Activated CD4-positive, CD25-positive, alpha-beta regulatory T cell treated with anti-CD3 and anti-CD28 coated beads, Interleukin-2, amount 50 U/mL, for 72 hours (primary cell): ENCODE results near the gene PPP1R3E.

Experiments
- DNase-seq: peaks from one replicate; pipeline ENCODE4 v3.0.0; 2021

PPP1R3E gene

DNA sequence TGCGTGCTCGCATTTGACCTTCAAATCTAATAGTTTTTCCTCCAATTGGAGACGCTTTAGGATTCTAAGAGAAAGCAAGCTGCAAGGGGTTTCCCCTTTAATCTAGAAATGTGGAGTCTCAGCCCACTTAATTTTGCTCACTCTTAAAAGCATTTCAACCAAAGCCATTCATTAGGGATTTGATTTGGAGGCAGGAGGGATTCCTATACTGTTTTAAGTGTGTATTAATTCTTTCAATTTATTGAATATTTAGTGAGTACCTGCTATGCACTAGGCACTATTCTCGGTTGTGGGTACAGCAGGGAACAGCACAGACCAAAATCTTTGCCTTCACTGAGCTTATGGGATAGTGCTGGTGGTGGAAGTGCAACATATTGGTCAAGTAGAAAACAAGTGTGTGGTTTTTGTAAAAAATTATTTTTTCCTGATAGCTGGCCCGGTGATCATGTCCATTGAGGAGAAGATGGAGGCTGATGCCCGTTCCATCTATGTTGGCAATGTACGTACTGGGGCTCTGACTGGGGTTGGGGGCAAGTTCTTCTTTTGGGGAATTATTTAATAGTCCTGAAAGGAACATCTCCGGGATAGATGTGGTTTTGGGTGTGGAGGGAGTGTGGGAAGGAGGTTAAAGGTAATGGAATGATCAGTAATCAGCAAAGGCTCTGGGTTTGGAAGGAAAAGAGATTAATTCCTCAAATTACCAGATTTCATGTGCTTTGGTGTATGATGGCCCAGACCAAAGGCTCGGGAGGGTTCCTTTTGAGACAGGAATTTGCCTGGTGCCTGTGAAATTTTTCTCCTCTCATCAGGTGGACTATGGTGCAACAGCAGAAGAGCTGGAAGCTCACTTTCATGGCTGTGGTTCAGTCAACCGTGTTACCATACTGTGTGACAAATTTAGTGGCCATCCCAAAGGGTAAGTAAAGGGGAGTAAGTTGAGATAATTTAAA is 20.2 kb upstream of the PPP1R3E start:
- no peak for DNase-seq

DNA sequence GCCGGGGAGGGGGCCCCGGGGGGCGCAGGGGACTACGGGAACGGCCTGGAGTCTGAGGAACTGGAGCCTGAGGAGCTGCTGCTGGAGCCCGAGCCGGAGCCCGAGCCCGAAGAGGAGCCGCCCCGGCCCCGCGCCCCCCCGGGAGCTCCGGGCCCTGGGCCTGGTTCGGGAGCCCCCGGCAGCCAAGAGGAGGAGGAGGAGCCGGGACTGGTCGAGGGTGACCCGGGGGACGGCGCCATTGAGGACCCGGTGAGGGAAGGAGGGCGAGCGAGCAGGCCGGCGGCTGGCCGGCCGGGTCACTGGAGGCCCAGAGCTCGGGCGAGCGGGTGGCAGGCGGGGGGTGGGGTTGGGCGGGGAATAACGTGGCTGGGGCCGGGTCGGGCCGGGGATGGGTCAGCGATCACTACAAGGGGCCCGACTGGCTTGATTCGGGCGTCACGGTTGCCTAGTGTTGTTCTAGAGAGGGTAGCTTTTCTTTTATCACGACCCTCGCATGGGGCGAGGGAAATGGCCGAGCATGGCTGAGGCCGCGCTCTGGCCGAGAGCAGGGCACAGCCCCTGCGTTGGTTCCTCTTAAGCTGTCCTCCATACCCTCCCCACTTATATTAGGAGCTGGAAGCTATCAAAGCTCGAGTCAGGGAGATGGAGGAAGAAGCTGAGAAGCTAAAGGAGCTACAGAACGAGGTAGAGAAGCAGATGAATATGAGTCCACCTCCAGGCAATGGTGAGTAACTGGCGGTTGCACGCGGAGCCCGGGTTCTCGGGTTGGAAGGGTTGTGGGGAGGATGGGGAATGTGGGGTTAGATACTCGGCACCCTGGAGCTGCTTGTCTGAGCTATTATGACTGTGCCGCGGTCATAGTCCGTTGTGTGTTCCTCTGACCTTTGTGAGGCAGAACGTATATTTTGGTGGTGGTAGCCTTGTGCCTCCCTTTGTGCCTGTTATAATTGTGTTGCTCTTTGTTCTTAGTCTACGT is 19.2 kb upstream of the PPP1R3E start:
- DNase-seq = peak; percentile 68

- peak; percentile 94 for DNase-seq
These were observed 18.2 kb upstream of the PPP1R3E start, which contains the start of gene PABPN1 for GRCh38 chr14:23320584-23321571. Gene PABPN1 (plus strand): TSS chr14:23321457. CDS start chr14:23321470, 13 bp downstream.

DNA sequence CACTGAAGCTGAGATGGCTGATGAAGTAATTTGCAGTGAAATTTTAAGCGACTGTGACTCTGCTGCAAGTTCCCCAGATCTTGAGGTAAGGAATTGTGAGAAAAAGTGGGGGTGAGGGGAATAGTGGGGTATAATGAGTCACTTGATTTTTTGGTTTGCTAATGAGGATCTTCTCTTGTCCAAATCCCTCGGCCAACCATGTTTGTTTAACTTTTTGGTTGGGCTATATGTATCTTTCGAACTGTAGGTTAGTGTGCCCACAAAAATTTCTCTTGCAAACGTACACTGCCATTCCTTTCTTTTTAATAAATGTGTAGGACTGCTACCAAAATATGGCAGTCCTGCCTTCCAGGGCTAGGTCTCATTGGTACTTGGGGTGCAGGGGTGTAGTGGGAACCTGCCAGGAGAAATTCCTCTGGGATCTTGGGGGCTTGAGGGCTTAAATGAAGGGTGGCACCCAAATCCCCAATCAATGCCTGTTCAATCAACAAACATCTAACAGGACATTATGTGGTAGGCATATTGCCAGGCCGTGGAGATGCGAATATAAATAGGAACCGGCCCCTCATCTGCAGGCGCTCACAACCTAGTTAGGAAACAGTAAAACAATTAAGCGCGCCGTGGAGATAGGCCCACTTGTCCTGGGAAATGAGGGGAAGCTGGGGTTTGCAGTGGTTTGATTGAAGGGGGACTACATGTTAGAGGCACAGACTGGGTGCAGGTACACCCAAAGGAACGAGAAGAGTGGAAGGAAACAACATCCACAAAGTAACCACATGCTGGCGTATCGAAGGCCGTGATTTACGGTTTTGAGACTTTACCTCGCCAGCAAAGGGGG is 17.3 kb upstream of the PPP1R3E start:
- no peak for DNase-seq

GRCh38 chr14:23316300-23316699 is 13.6 kb upstream of the PPP1R3E start:
- DNase-seq = no peak

GRCh38 chr14:23310546-23310945 is 7.9 kb upstream of the PPP1R3E start:
- DNase-seq = no peak

DNA sequence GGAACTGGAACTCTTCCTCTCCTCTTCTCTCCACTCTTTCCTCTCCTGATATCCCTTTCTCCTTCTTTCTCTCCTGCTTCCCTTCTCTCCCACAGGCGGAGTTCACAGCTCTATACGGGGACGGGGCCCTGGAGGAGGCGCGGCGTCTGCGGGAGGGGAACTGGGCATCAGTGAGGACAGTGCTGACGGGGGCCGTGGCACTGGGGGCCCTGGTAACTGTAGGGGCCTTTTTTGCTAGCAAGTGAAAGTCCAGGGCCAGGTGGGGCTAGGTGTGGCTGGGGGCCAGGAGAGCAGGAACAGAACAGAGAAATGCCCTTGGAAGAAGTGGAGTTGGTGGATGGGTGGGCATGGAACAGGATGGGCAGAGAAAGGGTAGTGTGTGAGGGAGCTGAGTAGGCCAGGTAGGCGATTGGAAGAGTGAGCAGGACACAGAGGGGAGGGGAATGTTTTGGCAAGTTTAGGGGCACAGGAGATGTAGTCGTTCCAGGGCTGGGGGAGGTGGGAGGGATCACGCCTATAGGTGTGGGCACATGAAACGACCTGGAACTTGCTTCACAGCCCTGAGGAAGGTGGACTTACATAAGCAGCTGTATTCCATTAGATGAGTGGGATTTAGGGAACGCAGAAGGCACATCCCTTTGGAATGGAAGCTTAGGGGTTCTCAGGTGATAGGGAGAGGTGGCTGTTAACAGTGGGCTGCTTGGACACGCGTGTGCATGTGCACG is 6.2 kb upstream of the PPP1R3E start:
- no peak for DNase-seq

GRCh38 chr14:23307687-23308644 is 5.3 kb upstream of the PPP1R3E start:
- DNase-seq = no peak

GRCh38 chr14:23307146-23307530 is 4.5 kb upstream of the PPP1R3E start:
- DNase-seq = no peak

GRCh38 chr14:23306412-23307145 is 3.9 kb upstream of the PPP1R3E start, which contains the start of gene BCL2L2:
Gene BCL2L2 (plus strand): TSS chr14:23306833. CDS start chr14:23307768, 935 bp downstream.
- DNase-seq = no peak

GRCh38 chr14:23301969-23302289 is 730 bp downstream of the PPP1R3E start:
- DNase-seq = no peak

GRCh38 chr14:23301288-23301968 is 1.2 kb downstream of the PPP1R3E start:
- peak; percentile 99 for DNase-seq

- DNase-seq = no peak
These were observed 1.9 kb downstream of the PPP1R3E start for GRCh38 chr14:23300687-23301223.

DNA sequence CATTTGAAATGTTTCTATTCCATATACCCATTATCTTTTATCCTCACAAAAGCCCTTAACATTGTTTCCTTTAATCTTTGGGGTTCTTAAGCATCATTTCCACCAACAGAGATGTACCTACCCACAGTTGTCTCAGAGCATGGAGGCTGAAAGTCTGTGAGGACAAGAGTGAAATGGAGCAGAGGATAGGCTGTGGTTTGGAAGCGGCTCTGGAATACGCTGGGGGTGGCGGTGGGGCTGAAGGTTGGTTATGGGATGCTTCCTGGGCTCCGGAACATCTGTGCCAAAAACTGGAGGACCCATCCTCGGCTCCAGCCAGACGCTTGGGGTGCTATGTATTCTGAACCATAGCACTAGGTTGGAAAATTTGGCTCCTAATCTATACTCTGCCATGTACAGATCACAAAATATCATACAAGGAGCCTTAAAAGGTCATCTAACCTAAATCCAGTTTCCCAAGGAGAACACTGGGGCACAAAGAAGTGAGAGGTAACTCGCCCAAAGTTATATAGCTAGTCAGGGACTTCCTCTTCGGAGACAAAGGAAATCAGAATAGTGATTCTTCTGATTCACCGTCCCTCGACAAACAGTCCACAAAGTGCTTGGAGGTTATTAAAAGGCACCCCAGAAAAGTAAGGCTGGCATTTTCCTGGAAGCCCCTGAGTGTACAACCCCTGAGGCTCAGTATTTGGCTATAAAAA is 2.5 kb downstream of the PPP1R3E start:
- no peak for DNase-seq

- DNase-seq = no peak
These were observed 3.3 kb downstream of the PPP1R3E start for GRCh38 chr14:23299211-23299957.

DNA sequence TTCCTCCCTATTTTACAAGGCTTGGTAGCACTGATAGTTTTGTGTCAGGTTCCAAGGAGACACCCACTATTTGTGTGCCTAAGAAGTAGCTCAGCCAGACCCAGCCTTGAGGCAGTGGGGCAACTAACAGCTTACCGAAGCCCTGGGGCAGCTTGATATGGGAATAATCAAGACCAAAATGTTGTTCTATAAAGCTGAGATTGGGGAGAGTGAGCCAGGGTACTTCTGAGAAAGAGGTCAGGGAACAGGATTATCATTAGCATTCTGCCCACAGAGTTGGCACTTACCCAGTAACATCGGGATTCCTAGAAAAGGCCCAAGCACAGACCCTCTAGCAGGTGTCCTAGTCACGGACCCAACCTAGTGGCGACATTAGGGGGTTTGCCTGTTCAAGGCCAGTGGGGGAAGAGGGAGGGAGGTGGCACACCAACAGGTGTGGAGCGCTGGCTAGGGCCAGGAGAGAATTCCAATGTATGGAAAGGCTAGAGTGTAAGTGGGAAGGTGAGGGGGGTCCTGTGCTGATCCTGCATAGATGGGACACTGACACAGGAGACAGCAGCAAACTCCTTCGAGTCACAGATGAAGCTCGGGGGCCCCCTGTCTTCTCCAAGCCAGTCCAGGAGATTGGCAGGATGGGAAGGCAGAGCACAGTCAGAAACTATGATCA is 4.9 kb downstream of the PPP1R3E start:
- no peak for DNase-seq
